Measurements from ENCODE around the gene MAP7D1. TPM values are rescaled to one million over a fixed set of nuclear protein-coding genes. Genes with fewer than 3 reads are reported as not detected.

Gene MAP7D1
- total and polyA plus RNA-seq, 8 donors, result 14.6 to 164 (median 41.3) TPM

- no peak for TF ChIP-seq CTCF (IDR thresholded peaks at IDR 0.05)
- TF ChIP-seq POLR2AphosphoS5 (IDR thresholded peaks at IDR 0.05), result no peak
- TF ChIP-seq EP300 (IDR thresholded peaks at IDR 0.05), result no peak
- TF ChIP-seq POLR2A (IDR thresholded peaks at IDR 0.05), result no peak
- Histone ChIP-seq H3K27me3 (peaks cover 0 to 25% (median 17%) of the 10 kb centered on the region in 3 donors), H3K4me3 (no peak overlapping the region), H3K9me3 (no peaks in the 10 kb centered on the region), H3K36me3 (no peaks in the 10 kb centered on the region), H3K27ac (no peak overlapping the region), H3K4me1 (peaks cover 7 to 37% (median 24%) of the 10 kb centered on the region in 4 donors)
- WGBS, 5 donors, result 80 to 86% (median 84%) methylated on average over 11 of the region's 11 CpGs
- no peak for DNase-seq
- intact Hi-C loops (cut with DNase I; ENCODE audit: low total_unique reads), result no loop called here
Observed at GRCh38 chr1:36128126-36128904, 27.6 kb upstream of the MAP7D1 start.

- no peaks in the 10 kb centered on the region for H3K36me3 ChIP-seq
- WGBS, 5 donors, result 84 to 100% (median 88%) methylated on average over 3 of the region's 3 CpGs
- intact Hi-C loops (cut with DNase I; ENCODE audit: low total_unique reads), result no loop called here
Observed at GRCh38 chr1:36128905-36129206, 27.1 kb upstream of the MAP7D1 start.

GRCh38 chr1:36132029-36132428 is 23.9 kb upstream of the MAP7D1 start:
- TF ChIP-seq POLR2AphosphoS5 (IDR thresholded peaks at IDR 0.05), result no peak
- no peak for TF ChIP-seq POLR2A (IDR thresholded peaks at IDR 0.05)
- no peak for TF ChIP-seq EP300 (IDR thresholded peaks at IDR 0.05)
- no peak for TF ChIP-seq CTCF (IDR thresholded peaks at IDR 0.05)
- Histone ChIP-seq H3K9me3 (no peaks in the 10 kb centered on the region), H3K4me3 (no peak overlapping the region), H3K36me3 (peaks cover 3 to 13% (median 12%) of the 10 kb centered on the region in 4 donors), H3K4me1 (peaks cover 9 to 43% (median 34%) of the 10 kb centered on the region in 4 donors), H3K27ac (no peak overlapping the region), H3K27me3 (no peaks in the 10 kb centered on the region)
- 74 to 86% (median 77%) methylated on average over 3 of the region's 3 CpGs for WGBS, 5 donors
- intact Hi-C loops (cut with DNase I; ENCODE audit: low total_unique reads), result no loop called here
- no peak for DNase-seq

More at GRCh38 chr1:36128905-36129206, 27.1 kb upstream of the MAP7D1 start:
- Histone ChIP-seq H3K27me3 (peaks cover 0 to 24% (median 17%) of the 10 kb centered on the region in 3 donors), H3K4me3 (no peak overlapping the region), H3K27ac (no peak overlapping the region), H3K9me3 (no peaks in the 10 kb centered on the region), H3K4me1 (peaks cover 12 to 37% (median 24%) of the 10 kb centered on the region in 4 donors)
- no peak for TF ChIP-seq POLR2AphosphoS5 (IDR thresholded peaks at IDR 0.05)
- no peak for TF ChIP-seq POLR2A (IDR thresholded peaks at IDR 0.05)
- no peak for TF ChIP-seq EP300 (IDR thresholded peaks at IDR 0.05)
- TF ChIP-seq CTCF (IDR thresholded peaks at IDR 0.05), result no peak
- DNase-seq, result no peak

- TF ChIP-seq POLR2AphosphoS5 (IDR thresholded peaks at IDR 0.05) (peak in 1 of 3 donors; percentile 69), CTCF (IDR thresholded peaks at IDR 0.05) (no peak)
- Histone ChIP-seq H3K9me3 (no peaks in the 10 kb centered on the region), H3K27me3 (no peaks in the 10 kb centered on the region), H3K4me3 (no peak overlapping the region), H3K27ac (peak overlapping the region in 2 of 5 donors; percentile 63 to 80), H3K4me1 (peaks cover 9 to 51% (median 34%) of the 10 kb centered on the region in 4 donors), H3K36me3 (peaks cover 17 to 28% (median 27%) of the 10 kb centered on the region in 4 donors)
- DNase-seq, result peak; percentile 76 to 81
- WGBS, 5 donors, result 22 to 52% (median 38%) methylated on average over 3 of the region's 3 CpGs
- intact Hi-C loops (cut with DNase I; ENCODE audit: low total_unique reads), result no loop called here
Observed at GRCh38 chr1:36133484-36133883, 22.5 kb upstream of the MAP7D1 start.

All from stomach (tissue), 9 donors.